Measurements from ENCODE around the gene KRT4.

The KRT4 gene

GRCh38 chr12:52815161-52815560 lies 1.2 kb upstream of the KRT4 start:
- H3K4me3 ChIP-seq (ENCODE audit: low read depth, low read length), result no peak overlapping the region
- DNase-seq, result no peak
- no peak for TF ChIP-seq CTCF (IDR thresholded peaks at IDR 0.05; ENCODE audit: low read depth, low read length, missing control alignments)
- H3K27me3 ChIP-seq (replicated peaks), result peaks cover 4% of the 10 kb centered on the region
- H3K27ac ChIP-seq, result no peak overlapping the region
- H3K36me3 ChIP-seq (replicated peaks), result no peaks in the 10 kb centered on the region
- in situ Hi-C loops (cut with HindIII; ENCODE audit: low pct_ligation_motif_present, low sequenced_read_pairs), result no loop called here

GRCh38 chr12:52814710-52815155 lies 817 bp upstream of the KRT4 start:
- DNase-seq, result no peak
- Histone ChIP-seq H3K27me3 (replicated peaks) (peaks cover 4% of the 10 kb centered on the region), H3K4me3 (ENCODE audit: low read depth, low read length) (no peak overlapping the region), H3K36me3 (replicated peaks) (no peaks in the 10 kb centered on the region), H3K27ac (no peak overlapping the region)
- no peak for TF ChIP-seq CTCF (IDR thresholded peaks at IDR 0.05; ENCODE audit: low read depth, low read length, missing control alignments)
- in situ Hi-C loops (cut with HindIII; ENCODE audit: low pct_ligation_motif_present, low sequenced_read_pairs), result no loop called here

- Histone ChIP-seq H3K27me3 (replicated peaks) (peaks cover under 1% of the 10 kb centered on the region), H3K27ac (no peak overlapping the region), H3K4me3 (ENCODE audit: low read depth, low read length) (no peak overlapping the region), H3K36me3 (replicated peaks) (no peaks in the 10 kb centered on the region)
- no peak for DNase-seq
- in situ Hi-C loops (cut with HindIII; ENCODE audit: low pct_ligation_motif_present, low sequenced_read_pairs), result no loop called here
- no peak for TF ChIP-seq CTCF (IDR thresholded peaks at IDR 0.05; ENCODE audit: low read depth, low read length, missing control alignments)
These were observed 605 bp downstream of the KRT4 start for GRCh38 chr12:52813203-52813819.

- TF ChIP-seq CTCF (IDR thresholded peaks at IDR 0.05; ENCODE audit: low read depth, low read length, missing control alignments), result no peak
- no peak for DNase-seq
- in situ Hi-C loops (cut with HindIII; ENCODE audit: low pct_ligation_motif_present, low sequenced_read_pairs), result no loop called here
- Histone ChIP-seq H3K36me3 (replicated peaks) (no peaks in the 10 kb centered on the region), H3K27me3 (replicated peaks) (no peaks in the 10 kb centered on the region), H3K4me3 (ENCODE audit: low read depth, low read length) (no peak overlapping the region), H3K27ac (no peak overlapping the region)
These were observed 1.2 kb downstream of the KRT4 start for GRCh38 chr12:52812749-52813148.

- no peak for TF ChIP-seq CTCF (IDR thresholded peaks at IDR 0.05; ENCODE audit: low read depth, low read length, missing control alignments)
- Histone ChIP-seq H3K27ac (no peak overlapping the region), H3K36me3 (replicated peaks) (no peaks in the 10 kb centered on the region), H3K27me3 (replicated peaks) (no peaks in the 10 kb centered on the region), H3K4me3 (ENCODE audit: low read depth, low read length) (no peak overlapping the region)
- in situ Hi-C loops (cut with HindIII; ENCODE audit: low pct_ligation_motif_present, low sequenced_read_pairs), result no loop called here
- DNase-seq, result no peak
These were observed 1.9 kb downstream of the KRT4 start for GRCh38 chr12:52812073-52812400.

Data from brain microvascular endothelial cell (primary cell).